ENCODE measurements around the gene RHOBTB3.

DNA sequence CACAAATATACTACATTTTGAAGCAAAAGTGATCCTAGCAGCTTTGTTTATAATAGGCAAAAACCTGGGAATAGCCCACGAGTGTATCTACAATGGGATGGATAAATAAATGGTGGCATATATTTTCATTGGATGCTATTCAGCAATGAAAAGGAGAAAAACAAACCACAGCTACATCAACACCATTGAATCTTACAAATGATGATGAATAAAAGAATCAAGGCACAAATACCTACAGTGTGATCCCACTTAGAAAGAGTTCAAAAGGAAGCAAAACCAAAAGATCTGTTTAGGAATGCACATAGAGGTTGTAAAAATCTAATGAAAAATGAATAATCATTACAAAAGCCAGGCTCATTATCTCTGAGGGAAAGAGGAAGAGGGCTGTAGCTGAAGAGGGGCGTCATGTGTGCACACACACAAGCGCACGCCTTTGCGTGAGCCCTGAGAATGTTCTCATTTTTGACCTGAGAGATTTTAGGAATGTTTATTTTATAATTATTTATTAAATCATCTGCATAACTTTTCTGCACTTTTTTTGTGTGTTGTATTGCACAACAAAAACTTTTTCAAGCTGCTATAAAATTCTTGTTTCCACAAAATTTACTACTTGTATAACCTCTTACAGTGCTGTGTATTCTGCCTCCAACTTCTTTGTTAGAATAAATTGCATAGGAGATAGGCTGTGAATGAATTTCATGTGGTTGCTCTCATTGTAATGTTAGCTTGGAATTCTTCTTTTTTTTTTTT lies 5.9 kb upstream of the RHOBTB3 start:
- TF ChIP-seq EZH2phosphoT487 (IDR thresholded peaks at IDR 0.05; ENCODE audit: borderline replicate concordance), result no peak
- TF ChIP-seq, protein P1, sequence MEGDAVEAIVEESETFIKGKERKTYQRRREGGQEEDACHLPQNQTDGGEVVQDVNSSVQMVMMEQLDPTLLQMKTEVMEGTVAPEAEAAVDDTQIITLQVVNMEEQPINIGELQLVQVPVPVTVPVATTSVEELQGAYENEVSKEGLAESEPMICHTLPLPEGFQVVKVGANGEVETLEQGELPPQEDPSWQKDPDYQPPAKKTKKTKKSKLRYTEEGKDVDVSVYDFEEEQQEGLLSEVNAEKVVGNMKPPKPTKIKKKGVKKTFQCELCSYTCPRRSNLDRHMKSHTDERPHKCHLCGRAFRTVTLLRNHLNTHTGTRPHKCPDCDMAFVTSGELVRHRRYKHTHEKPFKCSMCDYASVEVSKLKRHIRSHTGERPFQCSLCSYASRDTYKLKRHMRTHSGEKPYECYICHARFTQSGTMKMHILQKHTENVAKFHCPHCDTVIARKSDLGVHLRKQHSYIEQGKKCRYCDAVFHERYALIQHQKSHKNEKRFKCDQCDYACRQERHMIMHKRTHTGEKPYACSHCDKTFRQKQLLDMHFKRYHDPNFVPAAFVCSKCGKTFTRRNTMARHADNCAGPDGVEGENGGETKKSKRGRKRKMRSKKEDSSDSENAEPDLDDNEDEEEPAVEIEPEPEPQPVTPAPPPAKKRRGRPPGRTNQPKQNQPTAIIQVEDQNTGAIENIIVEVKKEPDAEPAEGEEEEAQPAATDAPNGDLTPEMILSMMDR (conservative IDR thresholded peaks at IDR 0.05; ENCODE audit: low read length), result no peak
